GM18508 (cell line): ENCODE results near the gene ROS1.

Experiments used
- ATAC-seq: cut with Tn5 transposase; IDR thresholded peaks from one replicate; pipeline ENCODE4 v1.9.1; 2021; ENCODE audit warnings: moderate number of reproducible peaks; ENCODE audit not compliant: insufficient read depth, unreplicated experiment

ROS1 gene

DNA sequence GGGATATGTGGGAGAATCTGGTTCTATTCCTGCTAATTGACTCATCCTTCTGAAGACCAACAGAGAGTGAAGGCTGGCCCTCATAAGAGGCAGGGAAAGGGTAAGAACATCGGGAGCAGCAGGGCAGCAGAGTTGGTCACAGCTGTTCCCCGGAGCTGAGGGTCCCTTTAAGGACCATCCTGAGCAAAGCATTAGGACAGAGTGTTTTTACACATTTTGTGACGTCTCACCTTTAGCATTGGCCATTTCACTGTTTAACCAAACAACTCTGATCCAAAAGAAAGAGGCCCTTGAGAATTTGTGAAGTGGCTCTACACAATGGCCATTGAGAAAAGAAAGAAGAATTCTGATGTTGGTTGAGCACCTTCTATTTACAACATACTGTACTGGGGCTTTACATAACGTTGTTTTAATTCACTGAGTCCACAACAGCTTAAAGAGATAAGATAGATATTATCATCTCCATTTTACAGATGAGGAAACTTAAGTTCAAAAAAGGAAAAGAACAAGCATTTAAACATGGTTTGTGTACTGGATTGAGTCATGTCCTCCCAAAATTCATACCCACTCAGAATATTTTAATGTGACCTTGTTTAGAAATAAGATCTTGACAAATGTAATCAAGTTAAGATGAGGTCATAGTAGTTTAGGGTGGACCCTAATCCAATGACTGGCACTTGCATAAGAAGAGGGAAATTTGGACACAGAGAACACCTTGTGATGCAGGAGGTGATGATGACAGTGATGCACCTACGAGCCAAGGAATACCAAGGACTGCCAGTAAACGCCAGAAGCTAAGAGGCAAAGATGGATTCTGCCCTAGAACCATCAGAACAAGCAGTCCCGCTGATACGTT lies 98.4 kb downstream of the ROS1 start:
- no peak for ATAC-seq

DNA sequence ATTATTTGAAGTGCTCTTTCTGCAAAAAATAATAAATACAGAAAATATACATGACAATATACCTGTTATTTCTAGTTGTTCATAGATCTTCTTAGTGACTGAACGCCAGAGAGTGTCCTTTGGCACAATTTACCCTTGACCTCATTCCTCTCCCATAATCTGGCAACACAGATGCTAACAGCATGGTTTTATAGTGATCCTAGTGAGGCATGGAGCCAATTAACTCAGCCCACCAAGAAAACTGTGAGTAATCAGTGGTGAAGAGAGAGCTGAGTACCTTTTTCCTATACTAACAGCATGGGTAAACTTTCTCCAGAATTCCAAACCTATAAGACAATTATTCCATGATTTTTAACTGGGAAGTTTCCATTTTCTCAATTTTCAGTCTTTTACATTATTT lies 99.3 kb downstream of the ROS1 start:
- no peak for ATAC-seq

DNA sequence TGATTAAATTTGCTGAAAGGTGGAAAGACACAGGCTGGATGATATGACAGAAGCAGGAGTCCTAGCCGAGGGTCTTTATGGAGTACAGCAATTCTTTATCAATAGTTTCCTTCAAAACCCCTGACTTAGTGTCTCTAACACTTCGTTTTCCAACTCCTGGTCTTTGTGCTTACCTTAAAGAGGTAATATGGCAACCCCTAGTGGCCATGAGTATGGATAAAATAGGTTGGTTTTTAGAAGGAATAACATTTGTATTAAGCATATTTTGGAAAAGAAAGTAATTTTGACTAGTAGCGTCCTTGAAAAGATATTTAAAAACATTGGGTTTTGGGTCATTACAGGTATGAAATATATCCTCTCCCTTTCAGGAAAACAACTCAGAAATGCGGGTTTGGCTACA lies 108.5 kb downstream of the ROS1 start:
- ATAC-seq, result no peak

DNA sequence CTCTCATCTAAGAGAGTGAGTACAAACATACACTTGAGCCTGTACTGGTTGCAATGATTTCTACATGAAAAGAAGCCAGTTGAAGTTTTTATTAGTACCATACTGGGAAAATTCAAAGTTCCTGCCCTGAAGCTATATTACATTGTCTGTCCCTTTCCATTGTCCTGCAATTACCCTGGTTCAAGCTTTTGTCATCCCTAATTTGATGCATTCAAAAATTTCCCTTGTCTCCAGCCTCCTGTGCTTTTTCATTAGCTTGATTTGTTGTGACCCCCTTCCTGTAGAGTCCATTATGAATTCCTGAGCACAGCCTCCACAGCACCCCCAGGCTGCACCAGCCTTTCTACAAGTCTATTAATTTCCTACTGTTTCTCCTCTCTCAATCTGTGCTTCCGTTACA lies 114.0 kb downstream of the ROS1 start:
- ATAC-seq, result no peak

DNA sequence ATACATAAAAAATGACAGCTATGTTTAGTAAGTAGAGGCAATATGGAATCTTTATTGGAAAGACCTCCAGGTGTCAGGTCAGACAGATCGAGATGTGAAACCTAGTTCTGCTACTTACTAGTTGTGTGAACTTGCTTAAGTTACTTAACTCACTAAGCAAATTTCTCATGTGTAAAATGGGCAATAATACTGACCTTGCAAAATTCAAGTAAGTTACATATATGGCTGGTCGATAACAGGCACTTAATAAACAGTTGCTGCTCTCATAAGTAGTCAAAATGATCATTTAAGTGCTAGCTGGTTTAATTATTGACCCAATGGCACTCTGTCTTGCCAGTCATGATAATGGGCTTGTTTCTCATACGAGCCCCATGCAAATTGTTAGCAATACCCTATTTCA lies 114.4 kb downstream of the ROS1 start:
- ATAC-seq, result no peak

DNA sequence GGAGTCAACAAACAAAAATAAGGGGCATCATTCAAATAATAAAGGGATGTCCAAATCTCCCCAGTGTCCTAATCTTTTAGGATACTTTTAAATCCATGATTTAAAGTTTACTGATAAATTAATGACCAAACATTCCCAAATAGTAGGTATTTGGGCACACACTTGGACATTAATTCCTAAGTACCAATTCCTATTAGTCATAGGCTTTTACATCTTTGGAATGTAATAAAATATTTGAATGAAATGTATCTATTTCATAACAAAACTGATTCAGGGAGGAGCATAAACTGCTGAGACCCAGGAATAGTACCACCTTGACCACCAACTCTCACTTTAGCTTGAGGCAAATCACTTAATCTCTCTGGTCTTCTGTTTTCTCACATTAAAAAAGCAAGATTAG lies 116.1 kb downstream of the ROS1 start:
- no peak for ATAC-seq

DNA sequence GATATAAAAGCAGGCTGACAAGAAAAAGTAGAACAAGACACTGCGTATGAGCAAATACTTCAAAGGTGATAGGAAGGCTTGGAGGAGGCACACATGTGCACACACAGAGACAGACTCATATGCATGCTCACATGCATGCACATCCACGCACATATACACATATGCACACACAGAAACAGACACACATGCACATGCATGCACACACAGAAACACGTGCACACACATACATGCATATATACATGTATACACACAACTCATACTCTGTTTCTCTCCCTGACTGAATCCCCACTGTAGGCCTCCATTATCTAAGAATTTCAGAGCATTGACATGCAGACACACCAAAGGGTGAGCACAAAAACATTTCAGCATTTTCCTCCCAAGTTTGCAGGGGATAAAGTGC lies 116.7 kb downstream of the ROS1 start:
- no peak for ATAC-seq

DNA sequence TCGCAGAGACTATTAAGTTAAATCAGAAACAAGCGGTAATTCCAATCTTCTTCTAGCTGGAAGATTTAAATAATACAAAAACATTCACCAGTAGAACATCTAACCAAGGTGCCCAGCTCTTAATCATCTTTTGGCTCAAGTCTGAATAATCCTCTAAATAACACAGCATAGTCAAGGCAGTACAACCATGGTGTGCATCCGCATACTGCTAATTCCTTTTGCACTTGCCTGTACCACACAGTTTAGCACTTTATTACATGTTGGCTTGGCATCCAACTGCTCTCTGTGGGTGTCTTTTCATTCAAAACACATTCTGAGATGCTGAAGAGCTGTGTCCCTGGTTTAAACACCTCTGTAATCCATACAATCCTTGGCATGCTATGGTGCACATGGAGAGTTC lies 118.1 kb downstream of the ROS1 start:
- no peak for ATAC-seq

DNA sequence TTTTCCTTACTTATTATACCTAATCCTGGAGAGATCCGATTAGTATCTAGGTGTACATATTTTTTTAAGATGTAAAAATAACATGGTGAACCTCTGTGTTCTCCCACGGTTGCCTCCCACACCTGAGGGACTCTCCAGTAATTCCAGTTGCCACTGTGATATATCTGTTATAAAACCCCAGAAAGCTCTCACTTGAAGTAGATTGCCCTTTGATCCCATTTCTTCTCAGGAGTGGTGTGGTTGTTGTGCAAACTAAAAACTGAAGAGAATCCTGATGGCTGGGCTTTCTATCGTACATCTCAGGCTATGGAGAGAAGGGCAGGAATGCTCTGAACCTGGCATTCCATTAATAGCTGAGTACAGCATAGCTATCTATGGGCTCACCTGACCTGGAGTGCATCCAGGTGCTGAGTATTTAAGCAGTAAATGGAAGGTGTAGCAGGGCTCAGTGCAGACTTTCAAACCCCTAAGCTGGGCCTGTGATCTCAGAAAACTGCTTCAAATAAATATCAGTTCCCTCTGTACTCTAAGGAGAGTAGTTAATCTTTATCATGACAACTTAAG lies 119.4 kb downstream of the ROS1 start:
- no peak for ATAC-seq

DNA sequence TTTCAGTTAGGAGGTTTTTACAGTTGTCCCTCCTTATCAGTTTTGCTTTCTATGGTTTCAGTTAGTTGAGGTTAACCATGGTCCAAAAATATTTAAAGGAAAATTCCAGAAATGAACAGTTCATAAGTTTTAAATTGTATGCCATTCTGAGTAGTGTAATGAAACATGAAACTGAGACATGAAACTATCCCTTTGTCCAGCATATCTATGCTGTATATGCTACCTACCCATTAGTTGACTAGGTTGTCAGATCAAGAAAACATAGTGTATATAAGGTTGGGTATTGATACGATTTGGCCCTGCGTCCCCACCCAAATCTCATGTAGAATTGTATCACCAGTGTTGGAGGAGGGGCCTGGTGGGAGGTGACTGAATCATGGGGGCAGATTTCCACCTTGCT lies 121.3 kb downstream of the ROS1 start:
- no peak for ATAC-seq

DNA sequence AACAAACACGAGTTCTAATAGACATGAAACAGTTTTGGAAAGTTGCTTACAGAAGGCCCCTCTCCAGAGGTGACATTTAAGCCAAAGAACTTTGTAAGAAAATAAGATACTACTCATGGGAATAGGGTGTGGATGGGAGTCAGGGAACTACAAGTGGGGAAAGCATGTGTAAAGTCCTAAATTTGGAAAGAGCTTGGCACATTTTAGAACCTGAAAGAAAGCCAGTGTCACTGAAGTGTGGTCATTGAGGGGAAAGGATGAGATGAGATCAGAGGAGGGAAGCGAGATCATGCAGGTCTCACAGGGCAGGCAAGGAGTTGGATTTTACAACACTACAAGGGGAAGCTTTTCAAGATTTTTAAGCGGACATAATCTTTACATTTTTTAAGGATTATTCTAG lies 122.4 kb downstream of the ROS1 start:
- no peak for ATAC-seq

DNA sequence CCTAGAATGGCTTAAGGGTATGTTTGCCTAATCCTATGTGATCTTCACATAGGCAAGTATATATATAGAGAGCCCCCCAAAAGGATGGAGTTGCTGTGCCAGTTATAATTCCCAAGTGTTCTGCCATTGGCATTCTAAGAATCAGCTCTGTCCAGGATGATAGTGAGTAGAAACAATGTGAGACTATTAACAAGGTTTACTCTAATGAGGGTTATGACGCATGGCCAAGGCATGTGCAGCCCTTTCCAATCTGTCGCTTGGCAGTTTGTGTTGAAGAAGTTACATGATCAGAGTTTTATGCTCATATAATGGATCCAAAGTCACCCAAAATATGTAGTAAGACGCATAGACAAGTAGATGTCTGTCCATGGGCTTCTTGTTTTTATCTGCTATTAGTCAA lies 126.8 kb downstream of the ROS1 start:
- ATAC-seq, result no peak

DNA sequence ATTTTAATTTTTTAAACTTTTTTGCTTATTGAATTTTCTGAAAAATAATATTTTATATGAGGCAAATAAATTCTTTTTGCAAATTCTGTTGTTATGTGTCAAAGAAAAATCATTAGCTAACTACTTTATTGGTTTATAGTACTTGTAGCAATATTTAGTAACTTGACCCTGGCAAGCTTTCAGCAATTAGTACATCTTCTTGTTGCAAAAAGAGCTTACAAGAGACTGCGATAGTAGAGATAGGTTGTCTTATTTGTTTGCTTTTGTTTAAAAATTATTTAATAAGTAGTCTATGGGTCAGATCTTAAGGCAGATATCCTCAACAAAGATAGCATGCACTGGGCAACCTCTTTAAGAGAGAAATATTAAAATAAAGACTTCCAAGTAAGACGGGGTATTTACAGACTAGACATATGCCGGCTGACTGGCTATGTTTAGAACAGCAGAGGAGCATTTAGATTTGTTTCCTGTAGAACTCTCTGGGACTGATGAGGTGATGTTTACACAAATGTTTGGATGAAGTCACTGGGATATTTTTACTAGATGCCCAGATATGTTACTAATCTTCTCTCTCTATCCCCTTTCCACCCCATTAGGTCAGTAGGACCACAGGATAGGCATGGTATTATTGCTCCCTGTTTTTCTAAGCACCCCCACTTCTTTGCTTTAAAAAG lies 135.4 kb downstream of the ROS1 start:
- ATAC-seq, result no peak

DNA sequence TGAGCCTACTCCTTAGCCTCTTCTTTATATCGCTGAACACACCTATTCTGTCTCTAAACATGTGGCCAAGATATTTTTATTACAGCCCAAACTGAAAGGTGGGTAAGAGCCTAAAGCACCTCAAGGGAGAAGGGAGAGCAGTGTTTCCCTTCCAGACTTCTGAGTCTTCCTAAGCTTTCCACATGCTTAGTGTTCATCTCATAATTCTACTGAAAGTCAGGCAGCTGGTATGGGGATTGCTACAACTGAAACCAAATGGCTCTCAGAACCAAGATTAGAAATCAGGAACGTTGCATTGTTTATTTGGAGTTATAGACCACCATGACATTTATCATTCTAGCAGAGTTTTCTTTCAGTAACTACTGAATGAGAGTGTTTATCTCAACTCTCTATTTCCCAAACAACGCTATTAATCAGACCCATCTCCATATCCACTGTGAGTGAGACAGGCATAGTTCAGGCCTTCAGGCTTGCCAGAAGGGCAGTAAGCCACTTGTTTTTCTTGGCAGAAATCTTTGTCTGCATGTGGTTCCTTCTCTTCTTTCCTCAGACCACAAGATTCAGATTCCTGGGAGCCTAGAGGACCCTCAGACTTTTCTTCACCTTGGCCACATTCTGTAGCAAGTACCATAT lies 137.5 kb downstream of the ROS1 start:
- ATAC-seq, result no peak

DNA sequence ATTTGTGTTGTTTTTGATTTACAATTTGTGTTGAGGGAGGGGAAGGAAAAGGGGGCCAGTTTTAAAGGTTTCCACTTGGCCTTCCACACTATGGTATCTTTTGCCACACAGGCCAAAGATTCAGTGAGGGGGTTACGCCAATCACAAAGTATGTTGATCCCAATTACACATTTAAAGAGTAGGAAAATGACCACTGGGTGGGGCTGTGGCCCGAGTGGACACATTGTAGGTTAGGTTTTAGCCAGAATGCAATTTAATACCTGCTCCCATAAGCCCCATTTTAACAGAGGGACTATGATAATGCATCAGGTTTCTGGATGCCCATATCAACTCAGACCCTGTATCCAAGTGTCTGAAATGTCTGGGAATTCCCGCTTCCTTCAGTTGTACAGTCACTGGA lies 144.8 kb downstream of the ROS1 start:
- no peak for ATAC-seq

DNA sequence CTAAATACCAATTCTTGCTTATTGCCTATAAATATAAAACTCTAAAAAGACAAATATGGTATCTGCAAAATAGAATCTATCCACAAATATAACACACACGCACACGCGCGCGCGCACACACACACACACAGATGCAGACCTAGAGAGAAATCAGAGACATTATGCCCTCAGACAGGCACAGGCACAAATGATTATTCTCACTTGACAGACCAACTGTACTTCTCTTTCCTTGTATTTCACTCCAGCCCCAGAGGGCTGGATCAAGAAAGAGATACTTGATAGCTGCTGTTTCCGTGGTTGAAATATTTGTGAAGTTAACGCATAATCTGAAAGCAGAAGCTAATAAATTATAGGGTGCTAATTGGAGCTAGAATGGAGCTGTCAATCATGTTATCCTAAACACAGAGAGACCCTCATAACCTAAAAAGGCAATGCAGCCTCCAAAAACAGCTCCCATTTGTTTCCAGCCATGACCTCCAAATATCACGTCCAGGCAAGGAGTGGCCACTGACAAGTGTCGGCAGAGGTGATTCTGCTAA lies 148.9 kb downstream of the ROS1 start:
- no peak for ATAC-seq

DNA sequence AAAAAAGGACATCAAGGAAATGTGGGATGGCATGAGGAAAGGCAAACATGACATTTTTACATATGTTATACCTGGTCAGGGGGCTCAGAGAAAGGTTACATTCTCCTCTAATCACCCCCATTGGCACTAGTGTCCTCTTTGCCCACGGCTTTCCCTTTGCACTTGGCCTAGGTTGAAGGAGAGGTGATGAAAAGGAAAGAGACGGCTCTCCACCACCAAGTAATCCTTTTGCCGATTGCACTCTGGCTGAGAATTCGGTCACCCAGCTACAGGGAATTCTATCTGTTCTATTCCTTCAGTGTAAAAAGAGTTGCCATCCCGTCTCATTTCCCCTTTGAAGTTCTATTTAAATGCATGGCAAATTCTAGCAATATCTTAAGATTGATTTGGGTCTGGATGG lies 150.0 kb downstream of the ROS1 start:
- ATAC-seq, result no peak

DNA sequence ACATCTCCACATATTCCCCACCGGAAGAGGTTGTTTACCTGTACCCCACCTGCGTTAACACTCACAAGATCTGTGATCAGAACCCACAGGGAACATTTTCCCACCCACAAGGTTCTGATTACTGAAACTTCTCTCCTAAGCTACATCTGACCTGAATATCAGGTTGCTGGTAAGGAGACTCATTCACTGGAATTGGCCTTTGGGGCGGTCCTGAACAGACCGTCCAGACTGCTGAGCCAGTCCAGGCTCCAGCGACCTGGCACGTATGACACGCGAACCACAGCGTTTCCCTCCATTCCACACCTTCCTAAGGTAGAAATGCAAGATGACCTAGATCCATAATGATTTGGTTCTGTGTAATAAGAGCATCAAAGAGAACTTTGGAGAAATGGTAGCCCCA lies 150.5 kb downstream of the ROS1 start:
- no peak for ATAC-seq

DNA sequence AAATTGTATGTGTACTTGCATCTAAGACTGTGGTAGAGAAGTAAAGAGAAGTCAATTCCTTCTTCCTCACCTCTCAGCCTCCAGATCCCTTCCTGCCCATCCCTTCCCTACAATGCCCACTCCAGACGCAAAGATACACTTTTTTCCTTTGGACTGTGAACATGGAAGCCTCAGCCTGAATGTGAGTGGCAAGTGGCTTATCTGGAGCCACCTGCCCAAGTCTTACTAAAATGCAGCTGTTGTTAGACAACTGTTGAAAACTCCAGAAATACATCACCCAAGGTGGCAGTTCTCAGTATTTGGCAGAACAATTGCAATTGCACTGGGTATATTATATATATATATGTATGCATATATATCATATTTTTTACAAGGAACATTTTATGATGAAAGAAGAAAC lies 152.9 kb downstream of the ROS1 start:
- ATAC-seq, result no peak

DNA sequence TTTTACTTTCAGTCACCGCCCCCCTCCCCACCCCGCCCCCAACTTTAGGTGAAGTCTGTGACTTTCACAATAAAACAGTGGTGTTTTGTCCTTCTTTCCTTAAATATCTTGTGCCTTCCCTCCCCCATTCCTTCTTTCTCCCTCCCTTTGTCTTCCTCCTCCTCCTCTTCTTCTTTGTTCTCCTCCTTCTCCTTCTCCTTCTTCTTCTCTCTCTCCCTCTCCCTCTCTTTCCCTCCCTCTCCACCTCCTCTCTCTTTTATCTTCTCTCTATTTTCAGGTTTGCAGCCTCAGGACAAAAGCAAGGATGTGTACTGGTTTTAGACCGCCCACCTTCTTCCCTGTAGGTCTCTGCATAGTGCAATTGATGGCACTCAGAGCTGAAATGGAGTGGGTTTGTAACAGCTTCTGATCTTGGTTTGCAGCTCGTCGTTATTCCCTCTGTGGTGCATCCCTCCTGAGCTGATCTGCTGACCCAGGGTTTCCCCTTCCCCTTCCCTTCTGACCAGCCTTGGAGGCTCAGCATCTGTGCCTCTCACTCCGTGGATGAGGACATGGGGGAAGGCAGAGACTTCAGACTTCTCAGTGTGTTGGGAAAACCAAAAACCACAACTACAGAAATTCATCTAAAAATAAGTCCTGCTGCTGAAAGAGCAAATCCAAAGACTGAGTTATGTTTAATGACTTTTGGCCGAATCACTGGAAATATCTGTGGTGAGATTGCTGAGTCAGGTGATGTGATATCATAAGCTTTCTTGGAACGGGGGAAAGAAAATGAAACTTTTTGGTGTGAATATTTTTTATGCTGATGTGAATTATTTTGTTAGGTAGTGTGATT lies 153.5 kb downstream of the ROS1 start:
- no peak for ATAC-seq
